GM18499 (cell line): ENCODE results near the gene QSOX2.

Experiments
- ATAC-seq: cut with Tn5 transposase; IDR thresholded peaks from one replicate; pipeline ENCODE4 v1.9.1; 2021; ENCODE audit warnings: moderate number of reproducible peaks; ENCODE audit not compliant: insufficient read depth, unreplicated experiment

QSOX2 gene

DNA sequence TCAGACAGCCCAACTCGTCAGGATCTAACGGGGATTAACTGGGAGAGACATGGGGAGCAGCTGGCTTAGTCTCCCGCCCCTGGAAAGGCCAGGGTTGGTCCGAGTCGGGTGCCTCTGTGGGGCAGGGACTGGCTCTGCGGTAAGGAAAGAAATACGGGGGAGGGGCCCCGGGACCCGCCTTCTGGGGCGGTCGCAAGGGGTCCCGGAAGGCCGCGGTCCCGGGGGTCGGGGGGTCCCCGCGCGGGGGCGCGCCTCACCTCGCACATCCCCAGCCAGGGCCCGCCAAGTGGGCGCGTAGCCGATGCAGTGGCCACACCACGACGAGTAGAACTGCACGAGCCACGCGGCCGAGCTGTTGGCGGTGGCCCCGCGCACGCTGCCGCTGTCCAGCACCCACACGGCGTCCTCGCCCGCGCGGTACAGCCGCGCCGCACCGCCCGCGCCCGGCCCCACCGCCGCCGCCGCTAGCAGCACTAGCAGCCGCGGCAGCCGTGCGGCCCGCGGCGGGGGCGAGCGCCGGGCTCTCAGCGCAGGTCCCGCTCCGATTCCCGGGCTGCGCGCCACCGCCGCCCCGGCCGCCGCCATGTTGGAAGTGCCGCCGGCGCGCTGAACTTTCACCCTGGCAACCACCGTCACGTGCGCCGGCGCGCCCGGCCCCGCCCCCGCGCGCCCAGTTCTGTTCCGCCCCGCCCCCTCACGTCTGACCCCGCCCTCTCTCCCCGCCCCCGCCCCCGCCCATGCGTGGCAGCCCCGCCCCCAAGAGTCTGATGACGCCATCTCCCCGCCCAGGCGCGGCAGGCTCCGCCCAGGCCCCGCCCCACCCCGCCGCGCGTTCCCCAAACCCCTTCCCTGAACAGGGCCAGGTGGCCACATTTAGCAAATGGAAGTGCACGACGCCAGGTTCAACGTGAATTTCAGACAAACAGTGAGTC lies at the start of gene QSOX2:
QSOX2 (minus strand) TSS at position 594 of the 932 bp plus-strand sequence; CDS start at position 585, 9 bp downstream.
- no peak for ATAC-seq

GRCh38 chr9:136295055-136295454 lies 49.4 kb upstream of the QSOX2 start:
- no peak for ATAC-seq

DNA sequence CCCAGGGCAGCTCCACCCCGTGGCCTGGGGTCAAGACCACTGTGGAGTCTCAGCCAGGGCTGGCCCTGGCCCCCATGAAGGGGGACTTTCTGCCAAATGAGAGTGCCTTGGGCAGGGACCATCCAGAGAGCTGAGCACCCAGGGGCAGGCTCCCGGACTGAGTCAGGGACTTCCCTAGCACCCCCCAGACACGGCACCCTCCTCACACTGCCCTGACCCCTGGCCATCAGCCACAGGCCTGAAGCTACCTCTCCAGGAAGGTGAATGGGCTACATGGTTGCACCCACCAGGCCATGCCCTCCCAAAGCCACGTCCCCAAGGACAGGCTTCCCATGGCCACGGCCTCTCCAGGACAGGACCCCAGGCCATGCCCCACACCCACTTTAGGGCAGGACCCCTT lies 48.8 kb upstream of the QSOX2 start:
- ATAC-seq: no peak

DNA sequence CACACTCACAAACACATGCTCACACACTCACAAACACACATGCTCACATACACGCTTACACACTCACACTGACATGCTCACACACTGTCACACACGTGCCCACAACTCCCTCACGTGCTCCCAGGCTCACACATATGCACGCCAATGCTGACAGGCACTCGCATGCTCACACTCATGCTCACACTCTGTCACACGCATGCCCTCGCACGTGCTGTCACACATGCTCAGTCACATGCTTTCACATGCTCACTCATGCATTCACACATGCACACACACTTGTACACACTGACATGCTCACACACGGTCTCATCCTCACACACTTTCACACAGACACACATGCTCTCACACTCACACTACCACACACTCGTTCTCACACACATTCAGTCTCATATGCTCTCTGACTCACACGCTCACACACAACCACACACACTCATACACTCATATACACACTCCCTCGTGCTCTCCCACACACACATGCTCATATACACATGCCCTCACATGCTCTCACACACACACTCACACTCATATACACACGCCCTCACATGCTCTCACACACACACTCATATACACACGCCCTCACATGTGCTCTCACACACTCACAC lies 48.0 kb upstream of the QSOX2 start:
- no peak for ATAC-seq

- ATAC-seq: no peak
Measured at GRCh38 chr9:136292591-136293448, 47.2 kb upstream of the QSOX2 start.

DNA sequence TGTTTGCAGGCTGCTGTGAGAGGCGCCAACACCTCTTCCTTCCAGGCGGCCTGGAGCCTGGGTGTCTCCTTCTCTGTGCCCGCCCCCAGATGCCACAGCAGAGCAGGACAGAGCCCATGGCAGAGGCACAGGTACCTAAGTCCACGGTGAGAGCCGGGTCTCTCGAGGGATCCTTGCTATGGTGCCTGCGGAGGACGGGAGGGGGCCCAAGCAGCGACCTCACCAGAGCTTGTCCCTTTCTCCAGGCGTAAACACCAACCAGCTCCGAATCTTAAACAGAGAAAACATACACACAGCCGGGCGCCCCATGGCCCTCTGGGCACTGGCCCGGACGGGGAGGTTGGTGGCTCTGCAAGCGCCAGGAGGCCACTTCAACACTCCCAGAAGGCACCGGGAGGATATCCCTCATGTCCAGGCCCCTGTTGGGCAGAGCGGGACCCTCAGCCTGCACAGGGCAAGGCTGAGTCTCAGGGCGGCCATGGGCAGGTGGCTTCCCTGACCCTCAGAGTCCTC lies 46.5 kb upstream of the QSOX2 start:
- ATAC-seq: no peak

GRCh38 chr9:136291306-136292025 lies 45.9 kb upstream of the QSOX2 start:
- no peak for ATAC-seq

GRCh38 chr9:136290508-136291000 lies 44.9 kb upstream of the QSOX2 start:
- ATAC-seq: no peak

- ATAC-seq: no peak
Measured at GRCh38 chr9:136289651-136290507, 44.3 kb upstream of the QSOX2 start.

GRCh38 chr9:136287960-136288753 lies 42.5 kb upstream of the QSOX2 start:
- ATAC-seq: no peak

GRCh38 chr9:136286987-136287379 lies 41.4 kb upstream of the QSOX2 start:
- ATAC-seq: no peak

GRCh38 chr9:136286359-136286986 lies 40.9 kb upstream of the QSOX2 start:
- ATAC-seq: no peak

- no peak for ATAC-seq
Measured at GRCh38 chr9:136285501-136286358, 40.1 kb upstream of the QSOX2 start.

GRCh38 chr9:136284951-136285350 lies 39.3 kb upstream of the QSOX2 start:
- ATAC-seq: no peak

DNA sequence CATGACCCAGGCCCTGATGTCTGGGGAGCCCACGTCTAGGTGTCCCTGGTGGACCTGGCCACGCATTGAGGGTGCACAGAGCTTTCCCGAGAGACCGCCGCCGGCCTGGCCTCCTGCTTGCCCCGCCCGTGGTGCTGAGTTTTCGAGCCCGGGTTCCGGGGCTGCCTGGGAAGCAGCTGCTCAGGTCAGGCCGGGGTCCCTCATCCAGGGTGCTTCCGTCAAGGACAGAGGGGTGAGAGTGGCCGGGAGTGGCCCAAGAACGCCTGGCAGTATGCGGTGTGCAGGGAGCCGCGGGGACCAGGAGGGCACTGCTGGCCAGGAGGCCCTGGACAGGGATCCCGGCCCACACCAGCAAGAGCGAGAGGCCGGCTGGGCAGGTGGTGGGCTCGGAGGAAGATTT lies 38.7 kb upstream of the QSOX2 start:
- no peak for ATAC-seq

- ATAC-seq: no peak
Measured at GRCh38 chr9:136283291-136284235, 38.0 kb upstream of the QSOX2 start.
